Measurements from ENCODE around the gene GYS1. TPM values are rescaled to one million over a fixed set of nuclear protein-coding genes. Genes with fewer than 3 reads are reported as not detected.

The GYS1 gene
- total and polyA plus RNA-seq, 2 experiments from 2014 or later = 15.9 to 28.9 TPM

GRCh38 chr19:48953141-48953540, 40.0 kb downstream of the GYS1 start:
- no peak overlapping the region for H3K27ac ChIP-seq (ENCODE audit: low read depth)
- ATAC-seq (no peak), DNase-seq (ENCODE audit: low spot score) (no peak)
- H3K9me3 Mint-ChIP-seq = peaks cover 8% of the 10 kb centered on the region
- H4K20me1 ChIP-seq (replicated peaks; ENCODE audit: insufficient read depth) = peaks cover 13% of the 10 kb centered on the region; the same call in 1 of the 2 replicates
- peaks cover 29% of the 10 kb centered on the region for H3K79me2 ChIP-seq (replicated peaks; ENCODE audit: insufficient read depth)
- peaks cover 32% of the 10 kb centered on the region for H3K36me3 Mint-ChIP-seq (ENCODE audit: low read depth)
- peaks cover 12% of the 10 kb centered on the region; the same call in 1 of the 2 replicates for H3K4me1 ChIP-seq (ENCODE audit: insufficient read depth)
- H3K4me1 Mint-ChIP-seq = peaks cover 16% of the 10 kb centered on the region
- H3K27me3 ChIP-seq (ENCODE audit: insufficient read depth) = no peaks in the 10 kb centered on the region
- no peak overlapping the region; the same call in 2 of the 3 replicates for H3K4me3 Mint-ChIP-seq
- H3K36me3 ChIP-seq (ENCODE audit: insufficient read depth) = peaks cover 10% of the 10 kb centered on the region
- H3K4me2 ChIP-seq = no peak overlapping the region
- peaks cover 19% of the 10 kb centered on the region for H3K27me3 Mint-ChIP-seq (ENCODE audit: insufficient read depth, low read depth, poor library complexity)
- TF ChIP-seq CREB1 (CRISPR knock-in tag; IDR thresholded peaks at IDR 0.05; ENCODE audit: low read depth) (no peak), STAT1 (IDR thresholded peaks at IDR 0.05; ENCODE audit: unreplicated experiment) (no peak), ZNF462 (CRISPR knock-in tag; IDR thresholded peaks at IDR 0.05) (no peak), EZH2 (IDR thresholded peaks at IDR 0.05; ENCODE audit: low read depth, unreplicated experiment) (no peak), CTCF (conservative IDR thresholded peaks at IDR 0.05; ENCODE audit: low read depth in 2 of 2) (no peak), NANOG (IDR thresholded peaks at IDR 0.05; ENCODE audit: borderline replicate concordance) (no peak), EZH2phosphoT487 (IDR thresholded peaks at IDR 0.05; ENCODE audit: unreplicated experiment) (no peak)
- no peak overlapping the region for H2AFZ ChIP-seq
- no peak overlapping the region for H3K27ac Mint-ChIP-seq
- peaks cover 17% of the 10 kb centered on the region for H3F3A ChIP-seq (replicated peaks; ENCODE audit: low read depth)
- H3K4me3 ChIP-seq = no peak overlapping the region
- H3K9me2 ChIP-seq (ENCODE audit: insufficient read depth) = no peaks in the 10 kb centered on the region
